HepG2 (cell line): ENCODE measurements around the gene MBNL3. TPM values are rescaled to one million over a fixed set of nuclear protein-coding genes. Genes with fewer than 3 reads are reported as not detected.

Source experiments
- ASH2L ChIP-seq: fragments of 300-600, 200-600 bp; sonication (generic); IDR thresholded peaks from 2 replicates; pipeline ENCODE4 v1.7.0; 2017; ENCODE audit warnings: low read depth, mild to moderate bottlenecking, moderate library complexity, mixed read lengths, low read length; ENCODE audit not compliant: insufficient read length
- BORCS8-MEF2B ChIP-seq: sonication (generic); formaldehyde crosslinking; IDR thresholded peaks from 2 replicates; pipeline ENCODE4 v1.8.0; 2022; ENCODE audit warnings: mild to moderate bottlenecking, missing genetic modification reagents
- DPF2 ChIP-seq: sonication (generic); formaldehyde crosslinking; IDR thresholded peaks from 2 replicates; pipeline ENCODE4 v1.4.0; 2020; ENCODE audit warnings: mild to moderate bottlenecking, low read depth, missing genetic modification reagents, borderline replicate concordance
- HMG20B ChIP-seq: conservative IDR thresholded peaks from 2 replicates; pipeline ENCODE4 v1.6.1; 2016; ENCODE audit warnings: missing genetic modification reagents, missing compliant biosample characterization
- HMGXB3 ChIP-seq: sonication (generic); formaldehyde crosslinking; IDR thresholded peaks from 2 replicates; pipeline ENCODE4 v1.4.0; 2020; ENCODE audit warnings: missing genetic modification reagents, borderline replicate concordance
- KLF12 ChIP-seq: sonication (generic); formaldehyde crosslinking; IDR thresholded peaks from 2 replicates; pipeline ENCODE4 v1.4.0; 2020; ENCODE audit warnings: missing genetic modification reagents, borderline replicate concordance
- MAFF ChIP-seq: IDR thresholded peaks from 2 replicates; pipeline ENCODE4 v1.6.1; 2011; ENCODE audit warnings: low read depth, low read length, improper control_type of control experiment
- ZBTB3 ChIP-seq: sonication (generic); formaldehyde crosslinking; IDR thresholded peaks from 2 replicates; pipeline ENCODE4 v1.4.0; 2020; ENCODE audit warnings: low read depth, mild to moderate bottlenecking, moderate library complexity, missing genetic modification reagents, borderline replicate concordance
- ZFX ChIP-seq: sonication (generic); formaldehyde crosslinking; IDR thresholded peaks from 2 replicates; pipeline ENCODE4 v1.4.0; 2020; ENCODE audit warnings: mild to moderate bottlenecking, low read depth, missing genetic modification reagents, moderate library complexity
- ZKSCAN5 ChIP-seq: sonication (generic); formaldehyde crosslinking; IDR thresholded peaks from 2 replicates; pipeline ENCODE4 v1.5.1; 2020; ENCODE audit warnings: mild to moderate bottlenecking, missing genetic modification reagents
- ZMYM3 ChIP-seq: sonication (generic); formaldehyde crosslinking; IDR thresholded peaks from 2 replicates; pipeline ENCODE4 v1.5.1; 2020; ENCODE audit warnings: mild to moderate bottlenecking, missing genetic modification reagents
- ZNF230 ChIP-seq: sonication (generic); formaldehyde crosslinking; IDR thresholded peaks from 2 replicates; pipeline ENCODE4 v1.4.0; 2020; ENCODE audit warnings: mild to moderate bottlenecking, missing genetic modification reagents
- ZNF234 ChIP-seq: sonication (generic); formaldehyde crosslinking; conservative IDR thresholded peaks from 2 replicates; pipeline ENCODE4 v1.5.1; 2020; ENCODE audit warnings: mild to moderate bottlenecking, missing genetic modification reagents
- ZNF343 ChIP-seq: sonication (generic); formaldehyde crosslinking; IDR thresholded peaks from 2 replicates; pipeline ENCODE4 v1.4.0; 2020; ENCODE audit warnings: mild to moderate bottlenecking, missing genetic modification reagents
- ZSCAN20 ChIP-seq: sonication (generic); formaldehyde crosslinking; IDR thresholded peaks from 2 replicates; pipeline ENCODE4 v1.4.0; 2020; ENCODE audit warnings: missing genetic modification reagents, mild to moderate bottlenecking, borderline replicate concordance
- polyA plus RNA-seq, 8 experiments: library from polyadenylated mRNA; depleted of rRNA in 3 of 8; stranded (reverse) in 7 of 8; unstranded in 1 of 8; fragments of >200 nt; fragmentation: Illumina TruSeq in 4 of 8; extraction: Trizol in 4 of 8; gene quantifications; 2 replicates each; pipeline versions ENCODE4 v1.2.1 to v1.2.3, GENCODE V29; 2011 to 2016; ENCODE audit warnings: low read depth in 4 of 8, missing spikeins in 1 of 8, mixed read lengths in 1 of 8; ENCODE audit not compliant: insufficient read depth in 1 of 8
- total RNA-seq, 5 experiments: library from RNA; depleted of rRNA; stranded (reverse); fragments of >200 nt; fragmentation: Illumina TruSeq; extraction: Trizol; gene quantifications; 2 replicates each; pipeline ENCODE4 v1.2.3, GENCODE V29; 2016; ENCODE audit warnings: low read depth in 1 of 5
- TF ChIP-seq, protein P1 (sequence below): sonication (generic); formaldehyde crosslinking; IDR thresholded peaks from 2 replicates; pipeline ENCODE4 v1.5.1; 2020; ENCODE audit warnings: mild to moderate bottlenecking, missing genetic modification reagents, borderline replicate concordance
- TF ChIP-seq, protein P2 (sequence below): sonication (generic); formaldehyde crosslinking; IDR thresholded peaks from 2 replicates; pipeline ENCODE4 v1.8.1; 2023; ENCODE audit warnings: mild to moderate bottlenecking, missing genetic modification reagents

Gene MBNL3
- total and polyA plus RNA-seq, 2 of the 13 experiments (the other 11 are each of a cell fraction or from before 2014, with no cell fraction given) = 155 to 257 TPM

GRCh38 chrX:132520792-132521191 is 32.0 kb upstream of the MBNL3 start (continued):
- TF ChIP-seq, protein P1, sequence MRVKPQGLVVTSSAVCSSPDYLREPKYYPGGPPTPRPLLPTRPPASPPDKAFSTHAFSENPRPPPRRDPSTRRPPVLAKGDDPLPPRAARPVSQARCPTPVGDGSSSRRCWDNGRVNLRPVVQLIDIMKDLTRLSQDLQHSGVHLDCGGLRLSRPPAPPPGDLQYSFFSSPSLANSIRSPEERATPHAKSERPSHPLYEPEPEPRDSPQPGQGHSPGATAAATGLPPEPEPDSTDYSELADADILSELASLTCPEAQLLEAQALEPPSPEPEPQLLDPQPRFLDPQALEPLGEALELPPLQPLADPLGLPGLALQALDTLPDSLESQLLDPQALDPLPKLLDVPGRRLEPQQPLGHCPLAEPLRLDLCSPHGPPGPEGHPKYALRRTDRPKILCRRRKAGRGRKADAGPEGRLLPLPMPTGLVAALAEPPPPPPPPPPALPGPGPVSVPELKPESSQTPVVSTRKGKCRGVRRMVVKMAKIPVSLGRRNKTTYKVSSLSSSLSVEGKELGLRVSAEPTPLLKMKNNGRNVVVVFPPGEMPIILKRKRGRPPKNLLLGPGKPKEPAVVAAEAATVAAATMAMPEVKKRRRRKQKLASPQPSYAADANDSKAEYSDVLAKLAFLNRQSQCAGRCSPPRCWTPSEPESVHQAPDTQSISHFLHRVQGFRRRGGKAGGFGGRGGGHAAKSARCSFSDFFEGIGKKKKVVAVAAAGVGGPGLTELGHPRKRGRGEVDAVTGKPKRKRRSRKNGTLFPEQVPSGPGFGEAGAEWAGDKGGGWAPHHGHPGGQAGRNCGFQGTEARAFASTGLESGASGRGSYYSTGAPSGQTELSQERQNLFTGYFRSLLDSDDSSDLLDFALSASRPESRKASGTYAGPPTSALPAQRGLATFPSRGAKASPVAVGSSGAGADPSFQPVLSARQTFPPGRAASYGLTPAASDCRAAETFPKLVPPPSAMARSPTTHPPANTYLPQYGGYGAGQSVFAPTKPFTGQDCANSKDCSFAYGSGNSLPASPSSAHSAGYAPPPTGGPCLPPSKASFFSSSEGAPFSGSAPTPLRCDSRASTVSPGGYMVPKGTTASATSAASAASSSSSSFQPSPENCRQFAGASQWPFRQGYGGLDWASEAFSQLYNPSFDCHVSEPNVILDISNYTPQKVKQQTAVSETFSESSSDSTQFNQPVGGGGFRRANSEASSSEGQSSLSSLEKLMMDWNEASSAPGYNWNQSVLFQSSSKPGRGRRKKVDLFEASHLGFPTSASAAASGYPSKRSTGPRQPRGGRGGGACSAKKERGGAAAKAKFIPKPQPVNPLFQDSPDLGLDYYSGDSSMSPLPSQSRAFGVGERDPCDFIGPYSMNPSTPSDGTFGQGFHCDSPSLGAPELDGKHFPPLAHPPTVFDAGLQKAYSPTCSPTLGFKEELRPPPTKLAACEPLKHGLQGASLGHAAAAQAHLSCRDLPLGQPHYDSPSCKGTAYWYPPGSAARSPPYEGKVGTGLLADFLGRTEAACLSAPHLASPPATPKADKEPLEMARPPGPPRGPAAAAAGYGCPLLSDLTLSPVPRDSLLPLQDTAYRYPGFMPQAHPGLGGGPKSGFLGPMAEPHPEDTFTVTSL (CRISPR knock-in tag) = peak; percentile 38; the same call in 1 of the 2 replicates
- TF ChIP-seq ZNF230 (CRISPR knock-in tag) (no peak), HMG20B (CRISPR knock-in tag) (no peak), ASH2L (no peak), BORCS8-MEF2B (CRISPR knock-in tag) (no peak), ZFX (no peak), KLF12 (CRISPR knock-in tag) (no peak), ZKSCAN5 (CRISPR knock-in tag) (no peak), MAFF (no peak), ZNF343 (CRISPR knock-in tag) (no peak), ZNF234 (CRISPR knock-in tag) (no peak), HMGXB3 (CRISPR knock-in tag) (no peak), ZBTB3 (CRISPR knock-in tag) (no peak), ZSCAN20 (no peak), ZMYM3 (no peak), DPF2 (CRISPR knock-in tag) (no peak)
- TF ChIP-seq, protein P2, sequence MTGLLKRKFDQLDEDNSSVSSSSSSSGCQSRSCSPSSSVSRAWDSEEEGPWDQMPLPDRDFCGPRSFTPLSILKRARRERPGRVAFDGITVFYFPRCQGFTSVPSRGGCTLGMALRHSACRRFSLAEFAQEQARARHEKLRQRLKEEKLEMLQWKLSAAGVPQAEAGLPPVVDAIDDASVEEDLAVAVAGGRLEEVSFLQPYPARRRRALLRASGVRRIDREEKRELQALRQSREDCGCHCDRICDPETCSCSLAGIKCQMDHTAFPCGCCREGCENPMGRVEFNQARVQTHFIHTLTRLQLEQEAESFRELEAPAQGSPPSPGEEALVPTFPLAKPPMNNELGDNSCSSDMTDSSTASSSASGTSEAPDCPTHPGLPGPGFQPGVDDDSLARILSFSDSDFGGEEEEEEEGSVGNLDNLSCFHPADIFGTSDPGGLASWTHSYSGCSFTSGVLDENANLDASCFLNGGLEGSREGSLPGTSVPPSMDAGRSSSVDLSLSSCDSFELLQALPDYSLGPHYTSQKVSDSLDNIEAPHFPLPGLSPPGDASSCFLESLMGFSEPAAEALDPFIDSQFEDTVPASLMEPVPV (CRISPR knock-in tag) = no peak
